K562 (cell line): ENCODE data around the gene CCDC85B. TPM values are rescaled to one million over a fixed set of nuclear protein-coding genes. Genes with fewer than 3 reads are reported as not detected.

ENCODE experiments used
- CBFB ChIP-seq: sonication (generic); formaldehyde crosslinking; IDR thresholded peaks from 2 replicates; pipeline ENCODE4 v1.4.0; 2020; ENCODE audit warnings: mild to moderate bottlenecking, missing genetic modification reagents
- CBX1 ChIP-seq: sonication (generic); IDR thresholded peaks from 2 replicates; pipeline ENCODE4 v1.6.1; 2016; ENCODE audit warnings: antibody characterized with exemption, low read depth, mild to moderate bottlenecking
- CCAR2 ChIP-seq: fragments of 200-400 bp; formaldehyde crosslinking; IDR thresholded peaks from 2 replicates; pipeline ENCODE4 v1.6.1; 2017; ENCODE audit warnings: mild to moderate bottlenecking, low read depth, low read length
- CREB1 ChIP-seq, 2 experiments: sonication (generic) in 1 of 2; formaldehyde crosslinking in 1 of 2; IDR thresholded peaks; 2 replicates each; pipeline versions ENCODE4 v1.6.1 to v1.8.0; 2012 to 2022; ENCODE audit warnings: inconsistent platforms in 1 of 2, mild to moderate bottlenecking in 1 of 2, missing genetic modification reagents in 1 of 2, moderate library complexity in 1 of 2
- CTBP1 ChIP-seq: fragments of 450-650 bp; IDR thresholded peaks from 2 replicates; pipeline ENCODE4 v1.6.1; 2016; ENCODE audit warnings: borderline replicate concordance
- EP400 ChIP-seq: fragments of 450-650 bp; IDR thresholded peaks from 2 replicates; pipeline ENCODE4 v1.6.1; 2017; ENCODE audit warnings: antibody characterized with exemption, mild to moderate bottlenecking, moderate library complexity
- ETS2 ChIP-seq: IDR thresholded peaks from 2 replicates; pipeline ENCODE4 v1.6.1; 2016; ENCODE audit warnings: borderline replicate concordance, missing genetic modification characterization, mild to moderate bottlenecking, moderate library complexity, missing compliant biosample characterization; ENCODE audit not compliant: poor library complexity, severe bottlenecking
- FIP1L1 ChIP-seq: fragments of 200-400 bp; formaldehyde crosslinking; IDR thresholded peaks from 2 replicates; pipeline ENCODE4 v1.6.1; 2018; ENCODE audit warnings: mild to moderate bottlenecking, low read depth, low read length; ENCODE audit not compliant: poor library complexity, severe bottlenecking
- NR3C1 ChIP-seq: sonication (generic); formaldehyde crosslinking; IDR thresholded peaks from 2 replicates; pipeline ENCODE4 v1.8.1; 2022; ENCODE audit warnings: missing genetic modification reagents
- PHF8 ChIP-seq: fragments of 200-600 bp; sonication (generic); IDR thresholded peaks from 2 replicates; pipeline ENCODE4 v1.6.1; 2012; ENCODE audit warnings: mixed run types, mild to moderate bottlenecking, inconsistent platforms, low read length, moderate library complexity, borderline replicate concordance
- POLR2AphosphoS2 ChIP-seq: IDR thresholded peaks from 2 replicates; pipeline ENCODE4 v1.6.1; 2012; ENCODE audit warnings: low read length, improper control_type of control experiment
- RBFOX2 ChIP-seq: fragments of 200-400 bp; formaldehyde crosslinking; IDR thresholded peaks from 2 replicates; pipeline ENCODE4 v1.6.1; 2017; ENCODE audit warnings: low read depth, mild to moderate bottlenecking, low read length, moderate library complexity
- RFX5 ChIP-seq: IDR thresholded peaks from 2 replicates; pipeline ENCODE4 v1.6.1; 2011; ENCODE audit warnings: low read depth, mild to moderate bottlenecking, improper control_type of control experiment, low read length
- RNF2 ChIP-seq: sonication (generic); IDR thresholded peaks from 2 replicates; pipeline ENCODE4 v1.6.1; 2016
- SOX6 ChIP-seq: fragments of 450-650 bp; IDR thresholded peaks from 2 replicates; pipeline ENCODE4 v1.6.1; 2014; ENCODE audit warnings: mild to moderate bottlenecking
- THRAP3 ChIP-seq: fragments of 450-650 bp; IDR thresholded peaks from 2 replicates; pipeline ENCODE4 v1.6.1; 2016; ENCODE audit warnings: mild to moderate bottlenecking, inconsistent platforms, borderline replicate concordance
- ZNF12 ChIP-seq: sonication (generic); formaldehyde crosslinking; IDR thresholded peaks from 2 replicates; pipeline ENCODE4 v1.4.0; 2020; ENCODE audit warnings: mild to moderate bottlenecking, missing genetic modification reagents
- ZNF24 ChIP-seq: fragments of 450-650 bp; IDR thresholded peaks from 2 replicates; pipeline ENCODE4 v1.6.1; 2016
- ZNF764 ChIP-seq: fragments of 250-450 bp; sonication (Bioruptor Pico); IDR thresholded peaks from 2 replicates; pipeline ENCODE4 v1.4.0; 2020; ENCODE audit warnings: low read depth, mild to moderate bottlenecking, moderate library complexity
- polyA plus RNA-seq, 8 experiments: library from polyadenylated mRNA; depleted of rRNA in 4 of 8; stranded (reverse) in 5 of 8; unstranded in 3 of 8; fragments of >200 nt; fragmentation: Nextera tagmentation in 2 of 8; fragmentation: Illumina TruSeq in 1 of 8; extraction: Ambion mirVana in 2 of 8; extraction: Trizol in 1 of 8; gene quantifications; 2 replicates each; pipeline versions ENCODE4 v1.2.1 to v1.2.3, GENCODE V29; 2011 to 2014; ENCODE audit warnings: inconsistent platforms in 1 of 8, missing spikeins in 1 of 8
- total RNA-seq, 7 experiments: library from RNA; depleted of rRNA in 6 of 7; stranded (reverse); fragments of >200 nt in 6 of 7; fragmentation: Illumina TruSeq in 2 of 7; extraction: Trizol in 2 of 7; gene quantifications; 2 replicates each; pipeline versions ENCODE4 v1.2.1 to v1.2.3, GENCODE V29; 2011 to 2021; ENCODE audit warnings: low replicate concordance in 1 of 7
- TF ChIP-seq, protein P1 (sequence below): fragments of 450-650 bp; IDR thresholded peaks from 2 replicates; pipeline ENCODE4 v1.6.1; 2016; ENCODE audit warnings: mild to moderate bottlenecking
- TF ChIP-seq, protein P2 (sequence below): fragments of 250-450 bp; sonication (Bioruptor Pico); IDR thresholded peaks from 2 replicates; pipeline ENCODE4 v1.4.0; 2020; ENCODE audit warnings: mild to moderate bottlenecking
- TF ChIP-seq, protein P3 (sequence below): fragments of 450-650 bp; conservative IDR thresholded peaks from 2 replicates; pipeline ENCODE4 v1.6.1; 2016; ENCODE audit warnings: missing genetic modification characterization, low read depth, mild to moderate bottlenecking, control low read depth, missing compliant biosample characterization
- TF ChIP-seq, protein P4 (sequence below), 2 experiments: fragments of 450-650 bp; IDR thresholded peaks; 2 replicates each; pipeline ENCODE4 v1.6.1; 2016

CCDC85B gene
- total and polyA plus RNA-seq, 9 of the 15 experiments (the other 6 are each of a cell fraction or from before 2014, with no cell fraction given): 0.14 to 138 (median 6.2) TPM

DNA sequence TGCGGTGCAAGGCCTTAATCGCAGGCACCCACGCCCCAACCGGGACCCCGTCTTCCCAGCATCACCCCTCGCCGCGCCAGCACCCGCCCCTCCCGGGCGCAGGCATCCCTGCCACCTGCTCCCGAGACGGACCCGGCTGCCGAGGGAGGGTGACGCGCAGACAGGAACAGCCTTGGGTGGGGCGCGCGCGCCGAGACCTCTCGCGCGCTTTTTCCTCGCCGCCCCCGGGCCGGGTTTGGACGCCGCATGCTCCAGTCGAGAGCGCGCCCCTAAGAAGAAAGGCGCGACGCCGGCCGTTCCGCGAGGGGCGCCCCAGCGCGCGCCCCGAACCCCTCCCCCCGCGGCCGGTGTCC is 33.0 kb upstream of the CCDC85B start (continued):
- TF ChIP-seq, protein P1, sequence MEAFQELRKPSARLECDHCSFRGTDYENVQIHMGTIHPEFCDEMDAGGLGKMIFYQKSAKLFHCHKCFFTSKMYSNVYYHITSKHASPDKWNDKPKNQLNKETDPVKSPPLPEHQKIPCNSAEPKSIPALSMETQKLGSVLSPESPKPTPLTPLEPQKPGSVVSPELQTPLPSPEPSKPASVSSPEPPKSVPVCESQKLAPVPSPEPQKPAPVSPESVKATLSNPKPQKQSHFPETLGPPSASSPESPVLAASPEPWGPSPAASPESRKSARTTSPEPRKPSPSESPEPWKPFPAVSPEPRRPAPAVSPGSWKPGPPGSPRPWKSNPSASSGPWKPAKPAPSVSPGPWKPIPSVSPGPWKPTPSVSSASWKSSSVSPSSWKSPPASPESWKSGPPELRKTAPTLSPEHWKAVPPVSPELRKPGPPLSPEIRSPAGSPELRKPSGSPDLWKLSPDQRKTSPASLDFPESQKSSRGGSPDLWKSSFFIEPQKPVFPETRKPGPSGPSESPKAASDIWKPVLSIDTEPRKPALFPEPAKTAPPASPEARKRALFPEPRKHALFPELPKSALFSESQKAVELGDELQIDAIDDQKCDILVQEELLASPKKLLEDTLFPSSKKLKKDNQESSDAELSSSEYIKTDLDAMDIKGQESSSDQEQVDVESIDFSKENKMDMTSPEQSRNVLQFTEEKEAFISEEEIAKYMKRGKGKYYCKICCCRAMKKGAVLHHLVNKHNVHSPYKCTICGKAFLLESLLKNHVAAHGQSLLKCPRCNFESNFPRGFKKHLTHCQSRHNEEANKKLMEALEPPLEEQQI: no peak
- TF ChIP-seq CBX1 (no peak; the same call in 1 of the 2 replicates), CBFB (CRISPR knock-in tag) (peak; percentile 78; the same call in 1 of the 2 replicates), POLR2AphosphoS2 (no peak), RBFOX2 (peak; percentile 96), PHF8 (peak; percentile 41; the same call in 1 of the 2 replicates), RNF2 (no peak), EP400 (peak; percentile 70), CCAR2 (no peak), CREB1 (IDR thresholded peaks at IDR 0.05) (no peak), CREB1 (CRISPR knock-in tag; IDR thresholded peaks at IDR 0.05) (no peak), FIP1L1 (peak; percentile 99), THRAP3 (no peak), RFX5 (no peak), ZNF24 (no peak), CTBP1 (peak; percentile 18; the same call in 1 of the 2 replicates), NR3C1 (CRISPR knock-in tag) (peak; percentile 62; the same call in 1 of the 2 replicates), SOX6 (no peak), ZNF764 (CRISPR knock-in tag) (no peak), ETS2 (no peak), ZNF12 (CRISPR knock-in tag) (0 out of 2 replicates have a peak, but pooled peaks have one; percentile 20)
- TF ChIP-seq, protein P2, sequence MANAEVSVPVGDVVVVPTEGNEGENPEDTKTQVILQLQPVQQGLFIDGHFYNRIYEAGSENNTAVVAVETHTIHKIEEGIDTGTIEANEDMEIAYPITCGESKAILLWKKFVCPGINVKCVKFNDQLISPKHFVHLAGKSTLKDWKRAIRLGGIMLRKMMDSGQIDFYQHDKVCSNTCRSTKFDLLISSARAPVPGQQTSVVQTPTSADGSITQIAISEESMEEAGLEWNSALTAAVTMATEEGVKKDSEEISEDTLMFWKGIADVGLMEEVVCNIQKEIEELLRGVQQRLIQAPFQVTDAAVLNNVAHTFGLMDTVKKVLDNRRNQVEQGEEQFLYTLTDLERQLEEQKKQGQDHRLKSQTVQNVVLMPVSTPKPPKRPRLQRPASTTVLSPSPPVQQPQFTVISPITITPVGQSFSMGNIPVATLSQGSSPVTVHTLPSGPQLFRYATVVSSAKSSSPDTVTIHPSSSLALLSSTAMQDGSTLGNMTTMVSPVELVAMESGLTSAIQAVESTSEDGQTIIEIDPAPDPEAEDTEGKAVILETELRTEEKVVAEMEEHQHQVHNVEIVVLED: peak; percentile 8; the same call in 1 of the 2 replicates
- TF ChIP-seq, protein P3, sequence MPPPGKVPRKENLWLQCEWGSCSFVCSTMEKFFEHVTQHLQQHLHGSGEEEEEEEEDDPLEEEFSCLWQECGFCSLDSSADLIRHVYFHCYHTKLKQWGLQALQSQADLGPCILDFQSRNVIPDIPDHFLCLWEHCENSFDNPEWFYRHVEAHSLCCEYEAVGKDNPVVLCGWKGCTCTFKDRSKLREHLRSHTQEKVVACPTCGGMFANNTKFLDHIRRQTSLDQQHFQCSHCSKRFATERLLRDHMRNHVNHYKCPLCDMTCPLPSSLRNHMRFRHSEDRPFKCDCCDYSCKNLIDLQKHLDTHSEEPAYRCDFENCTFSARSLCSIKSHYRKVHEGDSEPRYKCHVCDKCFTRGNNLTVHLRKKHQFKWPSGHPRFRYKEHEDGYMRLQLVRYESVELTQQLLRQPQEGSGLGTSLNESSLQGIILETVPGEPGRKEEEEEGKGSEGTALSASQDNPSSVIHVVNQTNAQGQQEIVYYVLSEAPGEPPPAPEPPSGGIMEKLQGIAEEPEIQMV: no peak
- TF ChIP-seq, protein P4, sequence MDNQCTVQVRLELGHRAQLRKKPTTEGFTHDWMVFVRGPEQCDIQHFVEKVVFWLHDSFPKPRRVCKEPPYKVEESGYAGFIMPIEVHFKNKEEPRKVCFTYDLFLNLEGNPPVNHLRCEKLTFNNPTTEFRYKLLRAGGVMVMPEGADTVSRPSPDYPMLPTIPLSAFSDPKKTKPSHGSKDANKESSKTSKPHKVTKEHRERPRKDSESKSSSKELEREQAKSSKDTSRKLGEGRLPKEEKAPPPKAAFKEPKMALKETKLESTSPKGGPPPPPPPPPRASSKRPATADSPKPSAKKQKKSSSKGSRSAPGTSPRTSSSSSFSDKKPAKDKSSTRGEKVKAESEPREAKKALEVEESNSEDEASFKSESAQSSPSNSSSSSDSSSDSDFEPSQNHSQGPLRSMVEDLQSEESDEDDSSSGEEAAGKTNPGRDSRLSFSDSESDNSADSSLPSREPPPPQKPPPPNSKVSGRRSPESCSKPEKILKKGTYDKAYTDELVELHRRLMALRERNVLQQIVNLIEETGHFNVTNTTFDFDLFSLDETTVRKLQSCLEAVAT (IDR thresholded peaks at IDR 0.05): peak; percentile 40 to 67; a peak in 1 of 4 replicates
